GM23338 (cell line): ENCODE results near the gene SCAMP1. TPM values are rescaled to one million over a fixed set of nuclear protein-coding genes. Genes with fewer than 3 reads are reported as not detected.

Experiments
- ATAC-seq: fragments of 200-7000 bp; cut with Tn5 transposase; 3 replicates; pipeline ENCODE4 v1.9.1; 2020
- DNase-seq: peaks from one replicate; pipeline ENCODE4 v3.0.0-alpha.2; 2015; ENCODE audit warnings: low spot score
- H2AFZ ChIP-seq: fragments of 200-600 bp; sonication (generic); 2 replicates; pipeline ENCODE4 v1.8.0; 2016; ENCODE audit warnings: antibody characterized with exemption, mild to moderate bottlenecking, moderate library complexity
- H3F3A ChIP-seq: fragments of 200-600 bp; sonication (generic); replicated peaks from 2 replicates; pipeline ENCODE4 v1.8.0; 2017; ENCODE audit warnings: antibody characterized with exemption, mixed run types, low read depth
- H3K27ac ChIP-seq: fragments of 200-600 bp; sonication (generic); 2 replicates; pipeline ENCODE4 v1.6.1; 2016; ENCODE audit warnings: low read depth
- H3K27me3 ChIP-seq: fragments of 200-600 bp; sonication (generic); 2 replicates; pipeline ENCODE4 v1.8.0; 2016; ENCODE audit warnings: mild to moderate bottlenecking, mixed run types, moderate library complexity; ENCODE audit not compliant: insufficient read depth
- H3K36me3 ChIP-seq: fragments of 200-600 bp; sonication (generic); 2 replicates; pipeline ENCODE4 v1.8.0; 2016; ENCODE audit warnings: mild to moderate bottlenecking; ENCODE audit not compliant: insufficient read depth
- H3K4me1 ChIP-seq: fragments of 200-600 bp; sonication (generic); 2 replicates; pipeline ENCODE4 v1.8.0; 2016; ENCODE audit warnings: mild to moderate bottlenecking, moderate library complexity; ENCODE audit not compliant: insufficient read depth
- H3K4me2 ChIP-seq: fragments of 200-600 bp; sonication (generic); 2 replicates; pipeline ENCODE4 v1.7.1; 2017; ENCODE audit warnings: mixed run types
- H3K4me3 ChIP-seq: fragments of 200-600 bp; sonication (generic); 2 replicates; pipeline ENCODE4 v1.6.1; 2016; ENCODE audit warnings: mixed run types
- H3K79me2 ChIP-seq: fragments of 200-600 bp; sonication (generic); replicated peaks from 2 replicates; pipeline ENCODE4 v1.8.0; 2017; ENCODE audit warnings: mild to moderate bottlenecking; ENCODE audit not compliant: insufficient read depth
- H3K9me2 ChIP-seq: fragments of 200-600 bp; sonication (generic); 2 replicates; pipeline ENCODE4 v1.8.0; 2017; ENCODE audit not compliant: insufficient read depth
- H4K20me1 ChIP-seq: fragments of 200-600 bp; sonication (generic); replicated peaks from 2 replicates; pipeline ENCODE4 v1.8.0; 2017; ENCODE audit warnings: mild to moderate bottlenecking; ENCODE audit not compliant: insufficient read depth
- H3K27ac Mint-ChIP-seq: 2 replicates; pipeline ENCODE4 v1.8.0; 2020; ENCODE audit warnings: inconsistent platforms, mild to moderate bottlenecking, moderate library complexity, mixed read lengths
- H3K27me3 Mint-ChIP-seq: 3 replicates; pipeline ENCODE4 v1.8.0; 2022; ENCODE audit warnings: low read depth, mild to moderate bottlenecking, moderate library complexity, mixed read lengths, inconsistent platforms; ENCODE audit not compliant: insufficient read depth, poor library complexity
- H3K36me3 Mint-ChIP-seq: 3 replicates; pipeline ENCODE4 v1.8.0; 2021; ENCODE audit warnings: low read depth, mild to moderate bottlenecking, inconsistent platforms, moderate library complexity, mixed read lengths
- H3K4me1 Mint-ChIP-seq: 3 replicates; pipeline ENCODE4 v1.8.0; 2020; ENCODE audit warnings: mild to moderate bottlenecking, inconsistent platforms, mixed read lengths
- H3K4me3 Mint-ChIP-seq: 3 replicates; pipeline ENCODE4 v1.8.0; 2021; ENCODE audit warnings: moderate library complexity, mild to moderate bottlenecking, inconsistent platforms, mixed read lengths
- H3K9me3 Mint-ChIP-seq: 3 replicates; pipeline ENCODE4 v1.8.0; 2020; ENCODE audit warnings: moderate library complexity, mild to moderate bottlenecking, inconsistent platforms, mixed read lengths
- EZH2 ChIP-seq: fragments of 200-600 bp; sonication (generic); IDR thresholded peaks from one replicate; pipeline ENCODE4 v1.8.0; 2017; ENCODE audit warnings: antibody characterized with exemption, mild to moderate bottlenecking, low read depth; ENCODE audit not compliant: unreplicated experiment
- JUNB ChIP-seq: IDR thresholded peaks from one replicate; pipeline ENCODE4 v1.6.1; 2016; ENCODE audit warnings: antibody characterized with exemption; ENCODE audit not compliant: unreplicated experiment
- REST ChIP-seq: IDR thresholded peaks from one replicate; pipeline ENCODE4 v1.6.1; 2018; ENCODE audit warnings: antibody characterized with exemption; ENCODE audit not compliant: unreplicated experiment
- polyA plus RNA-seq: library from polyadenylated mRNA; unstranded; fragments of >200 nt; fragmentation: Nextera tagmentation; extraction: Ambion mirVana; gene quantifications from 2 replicates; pipeline ENCODE4 v1.2.1, GENCODE V29; 2016
- total RNA-seq: library from RNA; depleted of rRNA; stranded (reverse); fragments of >200 nt; shearing (Covaris generic); gene quantifications from 2 replicates; pipeline ENCODE4 v1.2.3, GENCODE V29; 2014

The SCAMP1 gene
- total and polyA plus RNA-seq, 2 experiments from 2014 or later: 26.8 to 53.9 TPM

- Histone ChIP-seq H3K79me2 (peaks cover 31% of the 10 kb centered on the region), H4K20me1 (peaks cover 7% of the 10 kb centered on the region), H3K36me3 (no peaks in the 10 kb centered on the region), H3K4me1 (peaks cover 1% of the 10 kb centered on the region; the same call in 1 of the 2 replicates), H3K9me2 (0 out of 2 replicates have a peak, but pooled peaks cover 4% of the 10 kb centered on the region), H3K4me2 (no peak overlapping the region), H2AFZ (no peak overlapping the region), H3K27ac (peak overlapping the region; percentile 84), H3F3A (no peaks in the 10 kb centered on the region), H3K27me3 (no peaks in the 10 kb centered on the region), H3K4me3 (no peak overlapping the region)
- Mint-ChIP-seq H3K9me3 (no peaks in the 10 kb centered on the region), H3K36me3 (no peaks in the 10 kb centered on the region; the same call in 2 of the 3 replicates), H3K4me3 (no peak overlapping the region), H3K27ac (no peak overlapping the region), H3K27me3 (no peaks in the 10 kb centered on the region), H3K4me1 (peaks cover 35% of the 10 kb centered on the region)
- no peak for DNase-seq
- TF ChIP-seq JUNB: no peak
- ATAC-seq: no peak
Measured at GRCh38 chr5:78522476-78523260, 162.3 kb downstream of the SCAMP1 start.

- Histone ChIP-seq H3K4me2 (no peak overlapping the region), H3F3A (no peaks in the 10 kb centered on the region), H2AFZ (no peak overlapping the region), H3K27ac (no peak overlapping the region), H3K27me3 (no peaks in the 10 kb centered on the region), H3K9me2 (0 out of 2 replicates have a peak, but pooled peaks cover 4% of the 10 kb centered on the region), H3K4me1 (peaks cover 10% of the 10 kb centered on the region), H4K20me1 (peaks cover 5% of the 10 kb centered on the region), H3K79me2 (peaks cover 40% of the 10 kb centered on the region), H3K4me3 (no peak overlapping the region), H3K36me3 (no peaks in the 10 kb centered on the region)
- H3K27me3 Mint-ChIP-seq: no peaks in the 10 kb centered on the region
- no peak overlapping the region for H3K4me3 Mint-ChIP-seq
- no peak overlapping the region; the same call in 1 of the 2 replicates for H3K27ac Mint-ChIP-seq
- no peaks in the 10 kb centered on the region; the same call in 2 of the 3 replicates for H3K36me3 Mint-ChIP-seq
- ATAC-seq (no peak), DNase-seq (no peak)
- peaks cover 43% of the 10 kb centered on the region for H3K4me1 Mint-ChIP-seq
- no peak for TF ChIP-seq REST
- no peak for TF ChIP-seq EZH2
- H3K9me3 Mint-ChIP-seq: no peaks in the 10 kb centered on the region
Measured at GRCh38 chr5:78523314-78524193, 163.1 kb downstream of the SCAMP1 start.
